Thyroid gland (tissue), 4 donors: ENCODE results near the gene SRRT.

ENCODE experiments used
- POLR2A ChIP-seq, 2 donors: fragments of 450-650 bp; IDR thresholded peaks; one replicate each; pipeline ENCODE4 v1.6.1; 2017; ENCODE audit warnings: antibody characterized with exemption in 2 of 2, mild to moderate bottlenecking in 2 of 2, moderate library complexity in 1 of 2
- TF ChIP-seq, protein P1 (sequence below), 6 experiments: fragments of 200-600 bp in 3 of 6; fragments of 450-650 bp in 3 of 6; sonication (generic) in 3 of 6; IDR thresholded peaks; one replicate each; pipeline ENCODE4 v1.5.1; 2016 to 2019; ENCODE audit warnings: antibody characterized with exemption in 6 of 6, mild to moderate bottlenecking in 2 of 6, inconsistent platforms in 1 of 6, moderate library complexity in 1 of 6

DNA sequence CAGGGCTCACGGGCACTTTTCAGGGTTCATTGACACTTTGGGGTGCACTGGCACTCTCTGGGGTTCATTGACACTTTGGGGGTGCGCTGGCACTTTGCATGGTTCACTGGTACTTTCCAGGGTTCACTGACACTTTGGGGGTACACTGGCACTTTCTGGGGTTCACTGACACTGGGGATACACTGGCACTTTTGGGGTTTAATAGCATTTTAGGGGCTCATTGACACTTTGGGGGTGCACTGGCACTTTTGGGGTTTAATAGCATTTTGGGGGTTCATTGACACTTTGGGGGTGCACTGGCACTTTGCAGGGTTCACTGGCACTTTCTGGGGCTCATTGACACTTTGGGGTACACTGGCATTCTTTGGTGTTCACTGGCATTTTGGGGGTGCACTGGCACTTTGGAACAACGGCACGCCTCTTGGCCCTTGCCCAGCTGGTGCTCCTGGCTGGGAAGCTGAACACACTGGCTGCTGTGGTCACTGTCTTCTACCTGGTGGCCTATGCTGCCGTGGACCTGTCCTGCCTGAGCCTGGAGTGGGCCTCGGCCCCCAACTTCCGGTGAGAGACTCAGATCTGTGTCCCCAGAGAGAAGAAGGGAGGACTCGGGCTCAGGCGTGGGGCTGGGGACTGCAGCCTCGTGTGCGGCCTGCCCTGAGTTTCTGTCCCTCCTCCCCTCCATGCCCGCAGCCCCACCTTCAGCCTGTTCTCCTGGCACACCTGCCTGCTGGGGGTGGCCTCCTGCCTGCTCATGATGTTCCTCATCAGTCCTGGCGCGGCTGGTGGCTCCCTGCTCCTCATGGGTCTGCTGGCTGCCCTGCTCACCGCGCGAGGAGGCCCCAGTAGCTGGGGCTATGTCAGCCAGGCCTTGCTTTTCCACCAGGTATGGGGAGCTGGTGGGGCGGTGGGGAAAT, 13.9 kb upstream of the SRRT start:
- TF ChIP-seq POLR2A (IDR thresholded peaks at IDR 0.05) = no peak
- TF ChIP-seq, protein P1, sequence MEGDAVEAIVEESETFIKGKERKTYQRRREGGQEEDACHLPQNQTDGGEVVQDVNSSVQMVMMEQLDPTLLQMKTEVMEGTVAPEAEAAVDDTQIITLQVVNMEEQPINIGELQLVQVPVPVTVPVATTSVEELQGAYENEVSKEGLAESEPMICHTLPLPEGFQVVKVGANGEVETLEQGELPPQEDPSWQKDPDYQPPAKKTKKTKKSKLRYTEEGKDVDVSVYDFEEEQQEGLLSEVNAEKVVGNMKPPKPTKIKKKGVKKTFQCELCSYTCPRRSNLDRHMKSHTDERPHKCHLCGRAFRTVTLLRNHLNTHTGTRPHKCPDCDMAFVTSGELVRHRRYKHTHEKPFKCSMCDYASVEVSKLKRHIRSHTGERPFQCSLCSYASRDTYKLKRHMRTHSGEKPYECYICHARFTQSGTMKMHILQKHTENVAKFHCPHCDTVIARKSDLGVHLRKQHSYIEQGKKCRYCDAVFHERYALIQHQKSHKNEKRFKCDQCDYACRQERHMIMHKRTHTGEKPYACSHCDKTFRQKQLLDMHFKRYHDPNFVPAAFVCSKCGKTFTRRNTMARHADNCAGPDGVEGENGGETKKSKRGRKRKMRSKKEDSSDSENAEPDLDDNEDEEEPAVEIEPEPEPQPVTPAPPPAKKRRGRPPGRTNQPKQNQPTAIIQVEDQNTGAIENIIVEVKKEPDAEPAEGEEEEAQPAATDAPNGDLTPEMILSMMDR (IDR thresholded peaks at IDR 0.05) = no peak
